NT2/D1 (cell line): ENCODE results near the gene IQSEC3.

Source experiments
- DNase-seq: peaks from one replicate; pipeline ENCODE4 v3.0.0-alpha.2; 2011; ENCODE audit warnings: low read depth, low spot score
- H3K27me3 ChIP-seq: 2 replicates; pipeline ENCODE4 v1.6.0; 2011; ENCODE audit warnings: mild to moderate bottlenecking; ENCODE audit not compliant: insufficient read length, insufficient read depth
- H3K36me3 ChIP-seq: 2 replicates; pipeline ENCODE4 v1.6.1; 2011; ENCODE audit warnings: mild to moderate bottlenecking, low read length, mixed read lengths; ENCODE audit not compliant: insufficient read depth, insufficient read length
- H3K4me1 ChIP-seq: 2 replicates; pipeline ENCODE4 v1.5.1; 2011; ENCODE audit not compliant: insufficient read depth, insufficient read length
- H3K4me3 ChIP-seq: 2 replicates; pipeline ENCODE4 v1.5.1; 2011; ENCODE audit warnings: low read depth; ENCODE audit not compliant: insufficient read length
- H3K9ac ChIP-seq: 2 replicates; pipeline ENCODE4 v1.6.0; 2011; ENCODE audit warnings: low read depth; ENCODE audit not compliant: insufficient read length
- H3K9me3 ChIP-seq: 2 replicates; pipeline ENCODE4 v1.5.1; 2011; ENCODE audit warnings: mild to moderate bottlenecking, low read length; ENCODE audit not compliant: insufficient read depth
- SUZ12 ChIP-seq: IDR thresholded peaks from 2 replicates; pipeline ENCODE4 v1.6.1; 2011; ENCODE audit not compliant: insufficient read length, insufficient read depth; ENCODE audit errors: extremely low read depth
- YY1 ChIP-seq: IDR thresholded peaks from 2 replicates; pipeline ENCODE4 v1.6.1; 2011; ENCODE audit not compliant: insufficient read length, insufficient read depth
- ZNF274 ChIP-seq: IDR thresholded peaks from 2 replicates; pipeline ENCODE4 v1.6.1; 2011; ENCODE audit warnings: mild to moderate bottlenecking, low read depth, low read length

IQSEC3 gene

DNA sequence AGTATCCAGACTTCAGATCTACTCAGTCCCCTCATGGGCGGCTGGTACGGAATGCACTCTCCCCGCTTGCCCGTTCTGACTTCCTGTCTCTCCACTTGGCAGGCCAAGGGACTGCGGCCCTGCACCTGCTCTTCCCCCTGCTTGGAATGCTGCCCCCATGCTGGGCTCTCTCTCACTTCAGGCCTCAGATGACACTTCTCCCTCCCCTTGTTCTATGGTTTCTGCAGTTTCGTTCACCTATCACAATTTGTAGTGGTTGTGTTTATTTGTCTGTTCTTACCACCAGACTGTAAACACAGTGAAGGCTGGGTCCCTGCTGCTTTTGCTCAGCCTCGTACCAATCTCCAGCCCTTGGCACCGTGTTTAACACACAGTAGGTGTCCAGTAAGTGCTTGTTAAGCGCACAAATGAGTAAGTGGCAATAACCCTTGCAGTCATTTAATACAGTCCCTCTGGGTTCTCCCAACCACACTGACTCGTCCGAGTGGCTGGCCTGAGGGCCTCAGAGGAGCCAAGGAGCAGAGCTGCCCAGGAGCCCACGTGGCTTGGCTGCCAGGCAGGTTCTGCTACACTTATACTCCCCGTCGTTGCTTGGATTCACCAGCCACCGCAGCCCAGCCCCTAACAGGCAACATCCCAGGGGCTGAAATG is 135.6 kb downstream of the IQSEC3 start:
- Histone ChIP-seq H3K27me3 (peaks cover 64% of the 10 kb centered on the region), H3K36me3 (no peaks in the 10 kb centered on the region), H3K4me3 (no peak overlapping the region), H3K9ac (no peak overlapping the region), H3K9me3 (no peaks in the 10 kb centered on the region), H3K4me1 (peaks cover 18% of the 10 kb centered on the region)
- TF ChIP-seq SUZ12 = no peak
- no peak for TF ChIP-seq ZNF274
- TF ChIP-seq YY1 = no peak
- DNase-seq = no peak

DNA sequence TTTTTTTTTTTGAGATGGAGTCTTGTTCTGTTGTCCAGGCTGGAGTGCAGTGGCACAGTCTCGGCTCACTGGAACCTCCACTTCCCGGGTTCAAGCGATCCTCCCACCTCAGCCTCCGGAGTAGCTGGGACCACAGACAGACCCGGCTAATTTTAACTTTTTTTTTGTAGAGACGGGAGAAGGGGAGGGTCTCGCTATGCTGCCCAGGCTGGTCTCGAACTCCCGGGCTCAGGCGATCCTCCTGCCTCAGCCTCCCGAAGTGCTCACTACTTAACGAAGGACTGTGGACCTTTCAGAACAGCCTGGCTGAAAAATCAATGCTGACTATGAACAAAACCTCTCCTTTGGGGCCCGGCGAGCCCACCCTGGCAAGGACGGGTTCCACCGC is 136.5 kb downstream of the IQSEC3 start:
- TF ChIP-seq ZNF274 (no peak), YY1 (no peak), SUZ12 (no peak)
- Histone ChIP-seq H3K4me1 (peaks cover 18% of the 10 kb centered on the region), H3K4me3 (peak overlapping the region; percentile 50), H3K36me3 (no peaks in the 10 kb centered on the region), H3K9me3 (no peaks in the 10 kb centered on the region), H3K9ac (peak overlapping the region; percentile 68), H3K27me3 (peaks cover 70% of the 10 kb centered on the region)
- DNase-seq = no peak

DNA sequence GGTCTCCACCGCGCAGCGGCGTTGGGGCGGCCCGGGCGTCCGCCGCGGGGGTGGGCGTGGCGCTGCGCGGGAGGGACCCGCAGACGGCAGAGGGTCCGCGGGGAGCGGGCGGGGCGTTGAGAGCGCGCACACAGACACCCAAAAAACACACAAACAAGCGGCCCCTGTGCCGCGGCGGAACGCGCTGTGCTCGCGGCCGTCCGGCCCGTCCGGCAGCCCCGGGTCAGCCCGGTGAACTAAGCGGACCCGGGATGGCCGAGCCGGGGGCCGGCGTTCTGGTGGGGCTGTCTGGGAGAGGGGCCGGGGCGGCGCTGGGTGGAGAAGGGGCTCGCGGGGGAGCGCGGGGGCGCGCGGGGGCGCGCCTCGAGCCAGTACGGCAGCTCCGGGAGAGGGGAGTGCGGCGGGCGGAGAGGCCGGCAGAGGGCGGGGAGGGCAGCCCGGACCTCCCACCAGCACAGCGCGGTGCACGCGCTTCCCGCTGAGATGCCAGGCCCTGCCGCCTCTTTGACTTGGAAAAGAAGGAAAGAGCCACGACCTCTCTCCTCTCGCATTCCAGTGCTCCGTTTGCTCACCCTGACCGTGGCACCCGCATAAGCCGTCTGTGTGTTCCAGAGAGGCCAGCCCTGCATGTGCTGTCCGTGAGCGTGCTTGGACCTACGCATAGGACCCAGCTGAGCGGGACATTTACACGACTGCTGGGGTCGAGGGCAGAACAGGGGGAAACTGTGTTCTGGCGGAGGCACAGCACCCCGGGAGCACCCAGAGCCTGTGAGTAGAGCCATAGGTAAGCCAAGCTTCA is 137.1 kb downstream of the IQSEC3 start:
- no peaks in the 10 kb centered on the region for H3K36me3 ChIP-seq
- peak overlapping the region; percentile 68 for H3K9ac ChIP-seq
- peaks cover 75% of the 10 kb centered on the region for H3K27me3 ChIP-seq
- peak overlapping the region; percentile 50 for H3K4me3 ChIP-seq
- H3K4me1 ChIP-seq = peaks cover 17% of the 10 kb centered on the region
- TF ChIP-seq SUZ12 = no peak
- no peak for TF ChIP-seq ZNF274
- no peak for TF ChIP-seq YY1
- peak; percentile 44 for DNase-seq
- H3K9me3 ChIP-seq = no peaks in the 10 kb centered on the region

DNA sequence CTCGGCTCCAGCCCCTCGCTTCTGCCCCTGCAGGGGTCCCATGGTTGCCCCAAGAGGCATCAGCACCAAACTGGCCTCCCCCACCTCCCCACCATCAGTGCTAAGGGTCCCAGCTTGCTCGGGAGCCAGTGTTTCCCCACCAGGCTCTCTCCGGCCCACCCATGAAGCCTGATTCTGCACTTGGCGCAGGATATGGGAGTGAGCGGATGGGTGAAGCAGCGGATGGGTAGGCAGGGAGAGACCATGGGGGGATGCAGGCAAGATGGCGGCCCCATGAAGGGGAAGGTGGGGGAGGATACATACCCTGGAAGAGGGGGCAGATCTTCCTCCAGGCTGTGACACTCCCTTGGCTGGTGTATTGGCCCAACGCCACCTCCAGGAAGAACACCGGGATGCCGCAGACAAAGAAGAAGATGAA is 137.7 kb downstream of the IQSEC3 start:
- no peak for DNase-seq
- no peaks in the 10 kb centered on the region for H3K9me3 ChIP-seq
- TF ChIP-seq YY1 (no peak), SUZ12 (no peak), ZNF274 (no peak)
- peak overlapping the region; percentile 65 for H3K9ac ChIP-seq
- peaks cover 82% of the 10 kb centered on the region for H3K27me3 ChIP-seq
- H3K36me3 ChIP-seq = no peaks in the 10 kb centered on the region
- peaks cover 14% of the 10 kb centered on the region for H3K4me1 ChIP-seq
- H3K4me3 ChIP-seq = peak overlapping the region; percentile 50

DNA sequence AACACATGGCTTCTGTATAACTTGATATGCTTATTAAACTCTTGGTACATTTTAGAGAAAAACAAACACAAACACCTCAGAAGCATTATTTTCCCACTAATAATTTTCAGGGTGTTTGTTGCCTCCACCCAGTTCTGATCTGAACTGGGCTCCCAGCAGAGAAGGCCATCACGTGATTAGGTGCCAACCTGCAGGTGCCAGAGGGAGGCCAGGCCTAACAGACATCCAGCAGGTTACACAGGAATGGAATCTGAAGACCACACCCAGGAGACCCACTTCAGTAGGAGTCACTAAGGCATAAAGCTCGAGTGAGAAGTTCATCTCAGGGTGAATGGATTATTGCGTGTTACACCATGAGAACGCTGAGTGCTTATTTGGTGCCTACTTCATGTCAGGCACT is 138.5 kb downstream of the IQSEC3 start:
- Histone ChIP-seq H3K9ac (no peak overlapping the region), H3K36me3 (no peaks in the 10 kb centered on the region), H3K9me3 (no peaks in the 10 kb centered on the region), H3K4me1 (peaks cover 10% of the 10 kb centered on the region), H3K27me3 (peaks cover 89% of the 10 kb centered on the region), H3K4me3 (no peak overlapping the region)
- DNase-seq = no peak
- no peak for TF ChIP-seq ZNF274
- no peak for TF ChIP-seq SUZ12
- TF ChIP-seq YY1 = no peak

DNA sequence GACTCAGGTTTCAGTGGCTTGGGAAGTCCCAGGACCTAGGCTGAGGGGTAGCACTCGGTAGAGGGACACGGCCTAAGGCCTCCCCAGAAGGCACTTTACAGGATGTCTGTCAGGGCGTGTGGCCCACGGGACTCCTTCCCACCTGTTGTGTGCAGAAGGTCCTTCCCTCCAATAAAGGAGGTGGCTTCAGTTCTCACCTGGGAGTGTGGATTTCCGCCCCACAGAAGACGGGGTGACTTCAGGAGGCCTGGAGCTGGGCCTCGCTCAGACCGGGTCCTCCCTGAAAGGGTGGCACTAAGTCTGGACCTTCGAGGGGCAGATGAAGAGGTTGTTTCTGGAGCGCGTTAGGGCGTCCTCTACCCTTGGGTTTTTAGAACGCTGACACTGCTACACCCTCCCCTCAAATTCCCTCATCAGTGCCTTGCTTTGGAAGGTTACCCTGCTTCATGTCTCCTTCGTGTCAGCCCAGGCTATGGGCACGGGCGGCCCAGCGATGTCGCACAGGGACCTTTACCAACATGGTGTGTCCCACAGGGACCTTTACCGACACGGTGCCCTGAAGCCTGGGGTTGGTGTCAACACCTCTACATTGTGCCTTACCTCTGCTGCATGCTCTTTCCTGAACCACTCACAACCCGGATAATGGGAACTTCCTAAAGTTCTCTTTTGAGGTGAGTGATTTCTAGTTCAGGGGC is 140.3 kb downstream of the IQSEC3 start:
- Histone ChIP-seq H3K4me1 (peaks cover 20% of the 10 kb centered on the region), H3K9me3 (no peaks in the 10 kb centered on the region), H3K36me3 (no peaks in the 10 kb centered on the region), H3K4me3 (no peak overlapping the region), H3K9ac (no peak overlapping the region), H3K27me3 (peaks cover 93% of the 10 kb centered on the region)
- TF ChIP-seq SUZ12 (no peak), YY1 (no peak), ZNF274 (no peak)
- DNase-seq = no peak

DNA sequence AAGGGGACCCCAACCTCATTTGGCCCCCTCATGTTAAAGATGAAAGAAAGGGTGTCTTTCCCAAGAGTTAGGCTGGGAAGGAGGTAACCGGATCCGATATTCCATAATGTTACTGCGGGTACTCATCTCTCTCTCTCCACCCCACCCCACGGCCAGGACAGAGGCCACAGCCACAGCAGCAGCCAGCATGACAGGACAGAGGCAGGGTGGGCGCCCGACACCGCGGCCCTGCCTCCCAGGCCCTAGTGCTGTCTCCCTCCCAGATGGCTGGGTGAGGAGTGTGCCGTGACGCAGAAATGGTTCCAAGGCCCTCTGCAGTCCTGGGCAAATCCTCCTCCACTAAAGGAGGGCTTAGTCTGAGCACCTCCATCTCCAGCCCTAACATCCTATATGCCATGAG is 141.2 kb downstream of the IQSEC3 start:
- no peak for DNase-seq
- Histone ChIP-seq H3K36me3 (no peaks in the 10 kb centered on the region), H3K9ac (no peak overlapping the region), H3K4me3 (no peak overlapping the region), H3K27me3 (peaks cover 92% of the 10 kb centered on the region), H3K4me1 (peaks cover 25% of the 10 kb centered on the region), H3K9me3 (no peaks in the 10 kb centered on the region)
- no peak for TF ChIP-seq SUZ12
- TF ChIP-seq ZNF274 = no peak
- TF ChIP-seq YY1 = no peak
